Adrenal gland (tissue), 5 donors: ENCODE data around the gene SPR.

Experiments
- POLR2A ChIP-seq, 2 donors: fragments of 450-650 bp; IDR thresholded peaks; one replicate each; pipeline ENCODE4 v1.6.1; 2017; ENCODE audit warnings: antibody characterized with exemption in 2 of 2, mild to moderate bottlenecking in 2 of 2, moderate library complexity in 1 of 2
- TF ChIP-seq, protein P1 (sequence below), 6 experiments: fragments of 450-650 bp in 4 of 6; fragments of 200-600 bp in 2 of 6; sonication (generic) in 1 of 6; IDR thresholded peaks; 1 replicate in 5 of 6; 2 replicates in 1 of 6; pipeline versions ENCODE4 v1.5.1 to v1.8.0; 2016 to 2021; ENCODE audit warnings: antibody characterized with exemption in 6 of 6, mild to moderate bottlenecking in 2 of 6, moderate library complexity in 1 of 6
- donor health status: DM: no; HTN: no; CAD: no.

DNA sequence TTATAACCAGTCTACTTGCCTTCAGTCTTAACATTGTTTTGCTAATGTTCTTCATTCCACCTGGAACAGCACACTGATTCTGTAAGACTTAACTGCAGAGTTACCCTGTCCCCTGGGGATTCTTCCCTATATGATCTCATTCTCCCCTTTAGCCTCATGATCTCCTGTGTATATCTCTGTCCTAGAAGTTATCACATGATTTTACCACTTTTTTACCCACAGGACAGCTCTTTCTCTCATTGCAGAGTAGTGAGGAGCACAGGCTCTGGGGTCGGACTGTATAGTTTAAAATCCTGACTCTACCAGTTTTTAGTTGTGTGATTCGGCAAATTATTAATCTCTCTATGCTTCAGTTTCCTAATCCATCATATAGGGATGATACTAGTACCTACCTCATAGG is 47.1 kb upstream of the SPR start:
- TF ChIP-seq, protein P1, sequence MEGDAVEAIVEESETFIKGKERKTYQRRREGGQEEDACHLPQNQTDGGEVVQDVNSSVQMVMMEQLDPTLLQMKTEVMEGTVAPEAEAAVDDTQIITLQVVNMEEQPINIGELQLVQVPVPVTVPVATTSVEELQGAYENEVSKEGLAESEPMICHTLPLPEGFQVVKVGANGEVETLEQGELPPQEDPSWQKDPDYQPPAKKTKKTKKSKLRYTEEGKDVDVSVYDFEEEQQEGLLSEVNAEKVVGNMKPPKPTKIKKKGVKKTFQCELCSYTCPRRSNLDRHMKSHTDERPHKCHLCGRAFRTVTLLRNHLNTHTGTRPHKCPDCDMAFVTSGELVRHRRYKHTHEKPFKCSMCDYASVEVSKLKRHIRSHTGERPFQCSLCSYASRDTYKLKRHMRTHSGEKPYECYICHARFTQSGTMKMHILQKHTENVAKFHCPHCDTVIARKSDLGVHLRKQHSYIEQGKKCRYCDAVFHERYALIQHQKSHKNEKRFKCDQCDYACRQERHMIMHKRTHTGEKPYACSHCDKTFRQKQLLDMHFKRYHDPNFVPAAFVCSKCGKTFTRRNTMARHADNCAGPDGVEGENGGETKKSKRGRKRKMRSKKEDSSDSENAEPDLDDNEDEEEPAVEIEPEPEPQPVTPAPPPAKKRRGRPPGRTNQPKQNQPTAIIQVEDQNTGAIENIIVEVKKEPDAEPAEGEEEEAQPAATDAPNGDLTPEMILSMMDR (IDR thresholded peaks at IDR 0.05): no peak
- no peak for TF ChIP-seq POLR2A (IDR thresholded peaks at IDR 0.05)
